WTC11 (cell line): Measurements from ENCODE around the gene RAPGEF5. TPM values are rescaled to one million over a fixed set of nuclear protein-coding genes. Genes with fewer than 3 reads are reported as not detected.

Experiments
- ATAC-seq: fragments of 200-7000 bp; cut with Tn5 transposase; 2 replicates; pipeline ENCODE4 v1.10.0; 2021; ENCODE audit warnings: mild to moderate bottlenecking, moderate library complexity
- CTCF ChIA-PET: fragments of 300-600 bp; sonication (Branson Sonifier 250); formaldehyde crosslinking; loops from one replicate; lab custom pipeline; 2021; ENCODE audit warnings: antibody characterized with exemption; lab: Charles Lee
- POLR2A ChIA-PET: fragments of 350-600 bp; sonication (Branson Sonifier 250); formaldehyde crosslinking; loops from one replicate; lab custom pipeline; 2021; ENCODE audit warnings: antibody characterized with exemption; lab: Charles Lee
- DNase-seq: peaks from one replicate; pipeline ENCODE4 v3.0.0; 2021; ENCODE audit warnings: low spot score
- H3K27ac Mint-ChIP-seq: 2 replicates; pipeline ENCODE4 v1.8.0; 2021; ENCODE audit warnings: mixed read lengths
- H3K27me3 Mint-ChIP-seq: 2 replicates; pipeline ENCODE4 v1.8.0; 2021; ENCODE audit warnings: low read depth, mild to moderate bottlenecking, moderate library complexity, mixed read lengths
- H3K36me3 Mint-ChIP-seq: 2 replicates; pipeline ENCODE4 v1.8.0; 2021; ENCODE audit warnings: mixed read lengths
- H3K4me1 Mint-ChIP-seq: 2 replicates; pipeline ENCODE4 v1.8.0; 2022; ENCODE audit warnings: mixed read lengths
- H3K4me3 Mint-ChIP-seq: 2 replicates; pipeline ENCODE4 v1.8.0; 2021; ENCODE audit warnings: mild to moderate bottlenecking, moderate library complexity, mixed read lengths
- H3K9me3 Mint-ChIP-seq: 2 replicates; pipeline ENCODE4 v1.8.0; 2021; ENCODE audit warnings: mixed read lengths
- CREB1 ChIP-seq: sonication (generic); formaldehyde crosslinking; IDR thresholded peaks from 2 replicates; pipeline ENCODE4 v1.8.0; 2023; ENCODE audit warnings: mild to moderate bottlenecking, missing genetic modification reagents
- ETV6 ChIP-seq: sonication (generic); formaldehyde crosslinking; IDR thresholded peaks from 2 replicates; pipeline ENCODE4 v1.8.1; 2022; ENCODE audit warnings: mild to moderate bottlenecking, missing genetic modification reagents
- FOXK1 ChIP-seq: sonication (generic); formaldehyde crosslinking; IDR thresholded peaks from 2 replicates; pipeline ENCODE4 v1.8.0; 2022; ENCODE audit warnings: mild to moderate bottlenecking, moderate library complexity, missing genetic modification reagents
- GABPB1 ChIP-seq: sonication (generic); formaldehyde crosslinking; IDR thresholded peaks from 2 replicates; pipeline ENCODE4 v1.8.1; 2023; ENCODE audit warnings: mild to moderate bottlenecking, missing genetic modification reagents
- IRF2 ChIP-seq: sonication (generic); formaldehyde crosslinking; IDR thresholded peaks from 2 replicates; pipeline ENCODE4 v1.8.0; 2022; ENCODE audit warnings: low read depth, missing genetic modification reagents, borderline replicate concordance
- JUN ChIP-seq: sonication (generic); formaldehyde crosslinking; IDR thresholded peaks from 2 replicates; pipeline ENCODE4 v1.8.0; 2023; ENCODE audit warnings: mild to moderate bottlenecking, missing genetic modification reagents
- KAT7 ChIP-seq: sonication (generic); formaldehyde crosslinking; IDR thresholded peaks from 2 replicates; pipeline ENCODE4 v1.8.1; 2023; ENCODE audit warnings: missing genetic modification reagents, mild to moderate bottlenecking, borderline replicate concordance
- NFE2L1 ChIP-seq: sonication (generic); formaldehyde crosslinking; IDR thresholded peaks from 2 replicates; pipeline ENCODE4 v1.8.1; 2023; ENCODE audit warnings: missing genetic modification reagents
- NR1H2 ChIP-seq: sonication (generic); formaldehyde crosslinking; IDR thresholded peaks from 2 replicates; pipeline ENCODE4 v1.9.0; 2021; ENCODE audit warnings: mild to moderate bottlenecking, moderate library complexity, missing genetic modification reagents
- SMAD3 ChIP-seq: sonication (generic); formaldehyde crosslinking; IDR thresholded peaks from 2 replicates; pipeline ENCODE4 v1.8.0; 2022; ENCODE audit warnings: missing genetic modification reagents, mild to moderate bottlenecking, borderline replicate concordance
- TCF7 ChIP-seq: sonication (generic); formaldehyde crosslinking; IDR thresholded peaks from 2 replicates; pipeline ENCODE4 v1.8.0; 2022; ENCODE audit warnings: mild to moderate bottlenecking, low read depth, missing genetic modification reagents, moderate library complexity
- ZNF121 ChIP-seq: sonication (generic); formaldehyde crosslinking; IDR thresholded peaks from 2 replicates; pipeline ENCODE4 v1.8.0; 2023; ENCODE audit warnings: missing genetic modification reagents
- ZNF138 ChIP-seq: sonication (generic); formaldehyde crosslinking; conservative IDR thresholded peaks from 2 replicates; pipeline ENCODE4 v1.8.1; 2022; ENCODE audit warnings: mild to moderate bottlenecking, moderate library complexity, missing genetic modification reagents
- ZNF219 ChIP-seq: sonication (generic); formaldehyde crosslinking; IDR thresholded peaks from 2 replicates; pipeline ENCODE4 v1.8.0; 2023; ENCODE audit warnings: missing genetic modification reagents, mild to moderate bottlenecking, borderline replicate concordance
- ZNF671 ChIP-seq: fragments of 250-450 bp; sonication (Bioruptor Pico); IDR thresholded peaks from 2 replicates; pipeline ENCODE4 v1.8.0; 2021; ENCODE audit warnings: mild to moderate bottlenecking
- total RNA-seq: library from RNA; stranded (reverse); gene quantifications from 3 replicates; pipeline ENCODE4 v1.2.3, GENCODE V29; 2021
- TF ChIP-seq, protein P1 (sequence below): sonication (generic); formaldehyde crosslinking; IDR thresholded peaks from 2 replicates; pipeline ENCODE4 v1.8.1; 2023; ENCODE audit warnings: mild to moderate bottlenecking, missing genetic modification reagents
- TF ChIP-seq, protein P2 (sequence below): sonication (generic); formaldehyde crosslinking; conservative IDR thresholded peaks from 2 replicates; pipeline ENCODE4 v1.8.1; 2022; ENCODE audit warnings: mild to moderate bottlenecking, missing genetic modification reagents
- TF ChIP-seq, protein P3 (sequence below): sonication (generic); formaldehyde crosslinking; IDR thresholded peaks from 2 replicates; pipeline ENCODE4 v1.8.1; 2023; ENCODE audit warnings: mild to moderate bottlenecking, missing genetic modification reagents, borderline replicate concordance
- TF ChIP-seq, protein P4 (sequence below): fragments of 250-450 bp; sonication (Bioruptor Pico); IDR thresholded peaks from 2 replicates; pipeline ENCODE4 v1.9.0; 2021; ENCODE audit warnings: moderate library complexity, mild to moderate bottlenecking, inconsistent platforms, borderline replicate concordance
- TF ChIP-seq, protein P5 (sequence below): sonication (generic); formaldehyde crosslinking; IDR thresholded peaks from 2 replicates; pipeline ENCODE4 v1.8.1; 2023; ENCODE audit warnings: mild to moderate bottlenecking, missing genetic modification reagents, moderate library complexity
- TF ChIP-seq, protein P6 (sequence below): fragments of 250-450 bp; sonication (Bioruptor Pico); IDR thresholded peaks from 2 replicates; pipeline ENCODE4 v2.1.2; 2022; ENCODE audit warnings: mild to moderate bottlenecking, moderate library complexity
- TF ChIP-seq, protein P7 (sequence below): sonication (generic); formaldehyde crosslinking; IDR thresholded peaks from 2 replicates; pipeline ENCODE4 v1.8.1; 2023; ENCODE audit warnings: mild to moderate bottlenecking, missing genetic modification reagents, moderate library complexity
- TF ChIP-seq, protein P8 (sequence below): sonication (generic); formaldehyde crosslinking; IDR thresholded peaks from 2 replicates; pipeline ENCODE4 v1.8.0; 2022; ENCODE audit warnings: mild to moderate bottlenecking, missing genetic modification reagents

The RAPGEF5 gene
- total RNA-seq, 1 experiment from 2014 or later, result 12.3 TPM

DNA sequence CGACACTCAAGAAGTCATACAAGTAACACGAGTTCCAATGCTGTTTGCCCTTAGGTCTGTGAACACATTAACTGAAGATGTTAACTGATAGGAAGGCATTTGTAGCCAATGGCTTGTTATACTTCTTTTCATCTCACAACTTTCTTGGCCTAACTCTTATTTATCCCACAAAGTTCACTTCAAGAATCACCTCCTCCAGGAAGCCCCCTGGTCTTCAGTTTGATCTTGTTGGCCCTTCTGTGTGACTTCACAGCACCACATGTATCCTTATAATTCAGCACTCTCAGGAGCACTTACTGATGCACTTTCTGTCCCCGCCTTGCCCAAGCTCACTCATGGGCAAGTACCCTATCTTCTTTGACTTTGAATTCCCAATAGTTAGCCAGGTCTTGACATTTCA is 159.6 kb downstream of the RAPGEF5 start (continued):
- TF ChIP-seq, protein P1, sequence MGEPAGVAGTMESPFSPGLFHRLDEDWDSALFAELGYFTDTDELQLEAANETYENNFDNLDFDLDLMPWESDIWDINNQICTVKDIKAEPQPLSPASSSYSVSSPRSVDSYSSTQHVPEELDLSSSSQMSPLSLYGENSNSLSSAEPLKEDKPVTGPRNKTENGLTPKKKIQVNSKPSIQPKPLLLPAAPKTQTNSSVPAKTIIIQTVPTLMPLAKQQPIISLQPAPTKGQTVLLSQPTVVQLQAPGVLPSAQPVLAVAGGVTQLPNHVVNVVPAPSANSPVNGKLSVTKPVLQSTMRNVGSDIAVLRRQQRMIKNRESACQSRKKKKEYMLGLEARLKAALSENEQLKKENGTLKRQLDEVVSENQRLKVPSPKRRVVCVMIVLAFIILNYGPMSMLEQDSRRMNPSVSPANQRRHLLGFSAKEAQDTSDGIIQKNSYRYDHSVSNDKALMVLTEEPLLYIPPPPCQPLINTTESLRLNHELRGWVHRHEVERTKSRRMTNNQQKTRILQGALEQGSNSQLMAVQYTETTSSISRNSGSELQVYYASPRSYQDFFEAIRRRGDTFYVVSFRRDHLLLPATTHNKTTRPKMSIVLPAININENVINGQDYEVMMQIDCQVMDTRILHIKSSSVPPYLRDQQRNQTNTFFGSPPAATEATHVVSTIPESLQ, result no peak
- TF ChIP-seq, all 79 proteins: peak for 0

DNA sequence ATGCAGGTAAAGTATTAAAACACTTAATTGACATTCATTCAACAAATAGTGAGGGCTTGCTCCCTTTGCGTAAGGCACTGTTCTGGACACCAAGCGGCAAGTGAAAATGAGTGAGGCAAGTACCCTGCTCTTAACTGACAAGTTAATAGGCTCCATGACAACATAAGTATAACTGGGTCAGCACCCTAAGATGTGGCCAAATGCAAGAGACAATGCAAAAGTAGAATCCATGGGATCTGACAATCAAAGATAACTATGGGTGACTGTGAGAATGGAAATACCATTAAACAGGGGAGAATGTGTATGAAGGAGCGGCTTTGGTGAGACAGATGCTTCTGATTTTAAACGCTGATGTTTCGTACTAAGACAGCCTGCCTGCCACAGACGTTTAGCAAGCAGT is 160.5 kb downstream of the RAPGEF5 start:
- Mint-ChIP-seq H3K27me3 (peaks cover 50% of the 10 kb centered on the region), H3K36me3 (no peaks in the 10 kb centered on the region), H3K27ac (no peak overlapping the region), H3K4me3 (no peak overlapping the region), H3K9me3 (no peaks in the 10 kb centered on the region), H3K4me1 (peaks cover 48% of the 10 kb centered on the region)
- ATAC-seq, result no peak
- POLR2A ChIA-PET, result no interaction called here
- CTCF ChIA-PET, result no interaction called here
- TF ChIP-seq CREB1 (CRISPR knock-in tag), result no peak
- TF ChIP-seq JUN, result no peak
- TF ChIP-seq, protein P2, sequence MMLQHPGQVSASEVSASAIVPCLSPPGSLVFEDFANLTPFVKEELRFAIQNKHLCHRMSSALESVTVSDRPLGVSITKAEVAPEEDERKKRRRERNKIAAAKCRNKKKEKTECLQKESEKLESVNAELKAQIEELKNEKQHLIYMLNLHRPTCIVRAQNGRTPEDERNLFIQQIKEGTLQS (CRISPR knock-in tag), result no peak
- TF ChIP-seq NR1H2 (CRISPR knock-in tag), result no peak
- no peak for TF ChIP-seq IRF2 (CRISPR knock-in tag)
- TF ChIP-seq ZNF121 (CRISPR knock-in tag), result no peak
- TF ChIP-seq, protein P3, sequence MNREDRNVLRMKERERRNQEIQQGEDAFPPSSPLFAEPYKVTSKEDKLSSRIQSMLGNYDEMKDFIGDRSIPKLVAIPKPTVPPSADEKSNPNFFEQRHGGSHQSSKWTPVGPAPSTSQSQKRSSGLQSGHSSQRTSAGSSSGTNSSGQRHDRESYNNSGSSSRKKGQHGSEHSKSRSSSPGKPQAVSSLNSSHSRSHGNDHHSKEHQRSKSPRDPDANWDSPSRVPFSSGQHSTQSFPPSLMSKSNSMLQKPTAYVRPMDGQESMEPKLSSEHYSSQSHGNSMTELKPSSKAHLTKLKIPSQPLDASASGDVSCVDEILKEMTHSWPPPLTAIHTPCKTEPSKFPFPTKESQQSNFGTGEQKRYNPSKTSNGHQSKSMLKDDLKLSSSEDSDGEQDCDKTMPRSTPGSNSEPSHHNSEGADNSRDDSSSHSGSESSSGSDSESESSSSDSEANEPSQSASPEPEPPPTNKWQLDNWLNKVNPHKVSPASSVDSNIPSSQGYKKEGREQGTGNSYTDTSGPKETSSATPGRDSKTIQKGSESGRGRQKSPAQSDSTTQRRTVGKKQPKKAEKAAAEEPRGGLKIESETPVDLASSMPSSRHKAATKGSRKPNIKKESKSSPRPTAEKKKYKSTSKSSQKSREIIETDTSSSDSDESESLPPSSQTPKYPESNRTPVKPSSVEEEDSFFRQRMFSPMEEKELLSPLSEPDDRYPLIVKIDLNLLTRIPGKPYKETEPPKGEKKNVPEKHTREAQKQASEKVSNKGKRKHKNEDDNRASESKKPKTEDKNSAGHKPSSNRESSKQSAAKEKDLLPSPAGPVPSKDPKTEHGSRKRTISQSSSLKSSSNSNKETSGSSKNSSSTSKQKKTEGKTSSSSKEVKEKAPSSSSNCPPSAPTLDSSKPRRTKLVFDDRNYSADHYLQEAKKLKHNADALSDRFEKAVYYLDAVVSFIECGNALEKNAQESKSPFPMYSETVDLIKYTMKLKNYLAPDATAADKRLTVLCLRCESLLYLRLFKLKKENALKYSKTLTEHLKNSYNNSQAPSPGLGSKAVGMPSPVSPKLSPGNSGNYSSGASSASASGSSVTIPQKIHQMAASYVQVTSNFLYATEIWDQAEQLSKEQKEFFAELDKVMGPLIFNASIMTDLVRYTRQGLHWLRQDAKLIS (CRISPR knock-in tag), result no peak
- no peak for TF ChIP-seq SMAD3
- no peak for TF ChIP-seq ZNF671 (CRISPR knock-in tag)
- TF ChIP-seq GABPB1 (CRISPR knock-in tag), result no peak
- no peak for TF ChIP-seq FOXK1 (CRISPR knock-in tag)
- no peak for TF ChIP-seq ZNF138 (CRISPR knock-in tag)
- DNase-seq, result no peak

DNA sequence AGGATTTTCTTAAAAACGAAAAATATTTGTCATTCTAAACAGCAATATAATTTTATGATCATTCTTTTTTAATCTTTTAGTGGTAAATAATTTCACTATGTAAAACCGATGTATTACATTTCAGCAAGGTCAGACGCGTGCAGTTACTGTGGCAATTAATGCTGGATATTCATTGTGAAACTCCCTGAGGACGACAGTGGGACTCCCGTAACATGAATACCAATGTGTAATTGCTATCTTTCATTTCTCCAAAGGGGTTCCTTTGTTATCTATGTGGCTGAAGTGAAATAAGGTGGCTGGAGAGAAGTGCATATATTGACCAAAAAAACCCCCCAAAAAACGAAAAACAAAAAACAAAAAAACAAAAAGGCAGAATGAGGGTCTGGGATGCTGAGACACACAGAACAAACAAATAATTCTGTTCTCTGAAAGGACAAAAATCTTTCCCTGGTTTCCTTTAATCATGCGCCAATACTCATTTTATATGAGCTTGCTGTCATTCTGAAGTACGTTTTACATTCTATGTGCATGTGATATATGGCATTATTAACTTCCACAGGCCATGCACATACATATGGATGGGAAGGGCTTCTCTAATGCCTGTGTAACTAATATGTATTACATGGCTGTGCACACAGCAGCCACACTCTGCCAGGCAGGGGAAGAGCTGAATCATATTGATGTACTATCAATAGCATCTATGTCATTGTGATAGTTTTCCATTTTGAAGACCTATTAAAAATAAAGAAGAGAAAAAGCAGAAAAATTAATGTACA is 161.4 kb downstream of the RAPGEF5 start:
- ATAC-seq, result no peak
- Mint-ChIP-seq H3K27ac (no peak overlapping the region), H3K4me3 (no peak overlapping the region), H3K4me1 (peaks cover 54% of the 10 kb centered on the region), H3K27me3 (peaks cover 50% of the 10 kb centered on the region), H3K9me3 (no peaks in the 10 kb centered on the region), H3K36me3 (no peaks in the 10 kb centered on the region)
- DNase-seq, result no peak
- POLR2A ChIA-PET, result no interaction called here
- CTCF ChIA-PET, result no interaction called here
- TF ChIP-seq, protein P4, sequence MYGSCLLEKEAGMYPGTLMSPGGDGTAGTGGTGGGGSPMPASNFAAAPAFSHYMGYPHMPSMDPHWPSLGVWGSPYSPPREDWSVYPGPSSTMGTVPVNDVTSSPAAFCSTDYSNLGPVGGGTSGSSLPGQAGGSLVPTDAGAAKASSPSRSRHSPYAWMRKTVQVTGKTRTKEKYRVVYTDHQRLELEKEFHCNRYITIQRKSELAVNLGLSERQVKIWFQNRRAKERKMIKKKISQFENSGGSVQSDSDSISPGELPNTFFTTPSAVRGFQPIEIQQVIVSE, result no peak
- no peak for TF ChIP-seq ETV6 (CRISPR knock-in tag)
- no peak for TF ChIP-seq KAT7
- no peak for TF ChIP-seq JUN
- TF ChIP-seq TCF7 (CRISPR knock-in tag), result no peak
- TF ChIP-seq ZNF219, result no peak
- TF ChIP-seq, protein P5, sequence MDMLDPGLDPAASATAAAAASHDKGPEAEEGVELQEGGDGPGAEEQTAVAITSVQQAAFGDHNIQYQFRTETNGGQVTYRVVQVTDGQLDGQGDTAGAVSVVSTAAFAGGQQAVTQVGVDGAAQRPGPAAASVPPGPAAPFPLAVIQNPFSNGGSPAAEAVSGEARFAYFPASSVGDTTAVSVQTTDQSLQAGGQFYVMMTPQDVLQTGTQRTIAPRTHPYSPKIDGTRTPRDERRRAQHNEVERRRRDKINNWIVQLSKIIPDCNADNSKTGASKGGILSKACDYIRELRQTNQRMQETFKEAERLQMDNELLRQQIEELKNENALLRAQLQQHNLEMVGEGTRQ (CRISPR knock-in tag), result no peak
- no peak for TF ChIP-seq NFE2L1 (CRISPR knock-in tag)
- TF ChIP-seq, protein P6, sequence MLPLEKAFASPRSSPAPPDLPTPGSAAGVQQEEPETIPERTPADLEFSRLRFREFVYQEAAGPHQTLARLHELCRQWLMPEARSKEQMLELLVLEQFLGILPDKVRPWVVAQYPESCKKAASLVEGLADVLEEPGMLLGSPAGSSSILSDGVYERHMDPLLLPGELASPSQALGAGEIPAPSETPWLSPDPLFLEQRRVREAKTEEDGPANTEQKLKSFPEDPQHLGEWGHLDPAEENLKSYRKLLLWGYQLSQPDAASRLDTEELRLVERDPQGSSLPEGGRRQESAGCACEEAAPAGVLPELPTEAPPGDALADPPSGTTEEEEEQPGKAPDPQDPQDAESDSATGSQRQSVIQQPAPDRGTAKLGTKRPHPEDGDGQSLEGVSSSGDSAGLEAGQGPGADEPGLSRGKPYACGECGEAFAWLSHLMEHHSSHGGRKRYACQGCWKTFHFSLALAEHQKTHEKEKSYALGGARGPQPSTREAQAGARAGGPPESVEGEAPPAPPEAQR (CRISPR knock-in tag), result no peak
- TF ChIP-seq, protein P7, sequence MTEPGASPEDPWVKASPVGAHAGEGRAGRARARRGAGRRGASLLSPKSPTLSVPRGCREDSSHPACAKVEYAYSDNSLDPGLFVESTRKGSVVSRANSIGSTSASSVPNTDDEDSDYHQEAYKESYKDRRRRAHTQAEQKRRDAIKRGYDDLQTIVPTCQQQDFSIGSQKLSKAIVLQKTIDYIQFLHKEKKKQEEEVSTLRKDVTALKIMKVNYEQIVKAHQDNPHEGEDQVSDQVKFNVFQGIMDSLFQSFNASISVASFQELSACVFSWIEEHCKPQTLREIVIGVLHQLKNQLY (CRISPR knock-in tag), result no peak
- TF ChIP-seq, protein P8, sequence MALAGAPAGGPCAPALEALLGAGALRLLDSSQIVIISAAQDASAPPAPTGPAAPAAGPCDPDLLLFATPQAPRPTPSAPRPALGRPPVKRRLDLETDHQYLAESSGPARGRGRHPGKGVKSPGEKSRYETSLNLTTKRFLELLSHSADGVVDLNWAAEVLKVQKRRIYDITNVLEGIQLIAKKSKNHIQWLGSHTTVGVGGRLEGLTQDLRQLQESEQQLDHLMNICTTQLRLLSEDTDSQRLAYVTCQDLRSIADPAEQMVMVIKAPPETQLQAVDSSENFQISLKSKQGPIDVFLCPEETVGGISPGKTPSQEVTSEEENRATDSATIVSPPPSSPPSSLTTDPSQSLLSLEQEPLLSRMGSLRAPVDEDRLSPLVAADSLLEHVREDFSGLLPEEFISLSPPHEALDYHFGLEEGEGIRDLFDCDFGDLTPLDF (CRISPR knock-in tag), result no peak
